Lung (tissue), 12 donors: ENCODE results near the gene CHRM4. TPM values are rescaled to one million over a fixed set of nuclear protein-coding genes. Genes with fewer than 3 reads are reported as not detected.

ENCODE experiments used
- ATAC-seq: fragments of 200-7000 bp; cut with Tn5 transposase; one replicate; pipeline ENCODE4 v1.9.1; 2020; ENCODE audit warnings: moderate number of reproducible peaks; ENCODE audit not compliant: insufficient read depth, low FRiP score
- DNase-seq, 3 donors: peaks; one replicate each; pipeline ENCODE4 v3.0.0-alpha.2; 2013 to 2017
- H3K27ac ChIP-seq, 2 donors: one replicate each; pipeline ENCODE4 v1.5.1; 2013; ENCODE audit warnings: mild to moderate bottlenecking in 2 of 2, moderate library complexity in 2 of 2, control low read depth in 1 of 2, inconsistent platforms in 1 of 2, low read depth in 1 of 2, low read length in 1 of 2
- H3K27me3 ChIP-seq, 3 donors: one replicate each; pipeline ENCODE4 v1.5.1; 2013; ENCODE audit warnings: low read length in 2 of 3; ENCODE audit not compliant: control insufficient read depth in 3 of 3, insufficient read depth in 3 of 3
- H3K36me3 ChIP-seq, 4 donors: one replicate each; pipeline ENCODE4 v1.5.1; 2013; ENCODE audit warnings: low read length in 4 of 4, mild to moderate bottlenecking in 1 of 4, moderate library complexity in 1 of 4; ENCODE audit not compliant: control insufficient read depth in 4 of 4, insufficient read depth in 4 of 4
- H3K4me1 ChIP-seq, 5 donors: one replicate each; pipeline ENCODE4 v1.5.1; 2013; ENCODE audit warnings: low read length in 5 of 5, mild to moderate bottlenecking in 2 of 5, moderate library complexity in 1 of 5; ENCODE audit not compliant: control insufficient read depth in 5 of 5, insufficient read depth in 5 of 5
- H3K4me3 ChIP-seq: one replicate; pipeline ENCODE4 v1.5.1; 2013; ENCODE audit warnings: mild to moderate bottlenecking, control low read depth, moderate library complexity
- H3K9ac ChIP-seq, 2 donors: one replicate each; pipeline ENCODE4 v1.5.1; 2013; ENCODE audit warnings: low read length in 2 of 2, control low read depth in 1 of 2; ENCODE audit not compliant: insufficient read depth in 1 of 2
- H3K9me3 ChIP-seq, 4 donors: one replicate each; pipeline ENCODE4 v1.5.1; 2013; ENCODE audit warnings: low read length in 3 of 4, mild to moderate bottlenecking in 1 of 4, moderate library complexity in 1 of 4; ENCODE audit not compliant: control insufficient read depth in 4 of 4, insufficient read depth in 3 of 4
- CTCF ChIP-seq: IDR thresholded peaks from 2 replicates; pipeline ENCODE4 v1.5.1; 2012; ENCODE audit warnings: mild to moderate bottlenecking; ENCODE audit errors: control extremely low read depth, extremely low read depth
- WGBS, 2 donors: extraction: QIAGEN DNeasy Blood & Tissue Kit; methylation state at CpG; one replicate each; pipeline ENCODE4 v1.1.7; 2013; 5-methylcytosine and 5-hydroxymethylcytosine counted together
- polyA plus RNA-seq, 2 donors: library from polyadenylated mRNA; stranded (reverse); fragments of 200-250 nt; gene quantifications; one replicate each; pipeline ENCODE4 v1.2.1, GENCODE V29; 2013
- total RNA-seq, 2 donors: library from RNA; depleted of rRNA in 1 of 2; stranded (reverse); fragments of >200 nt in 1 of 2; gene quantifications; one replicate each; pipeline ENCODE4 v1.2.1, GENCODE V29; 2014 to 2021
- donor health status: control.
- donor health status: control.
- donor health status: Bipolar disorder and iron deficiency.
- donor health status: healthy.
- donor health status: DM: yes; HTN: yes; CAD: no.

The CHRM4 gene
- total and polyA plus RNA-seq, 4 donors: 0.05 to 0.28 (median 0.10) TPM; not detected in 1

- WGBS, 2 donors: 91 to 95% methylated on average over 9 of the region's 9 CpGs
- ATAC-seq (no peak), DNase-seq (no peak)
- Histone ChIP-seq H3K27me3 (no peaks in the 10 kb centered on the region), H3K9me3 (no peaks in the 10 kb centered on the region), H3K4me1 (peaks cover 0 to 5% (median 0%) of the 10 kb centered on the region in 5 donors), H3K27ac (no peak overlapping the region), H3K36me3 (peaks cover 4 to 24% (median 9%) of the 10 kb centered on the region in 4 donors), H3K9ac (no peak overlapping the region), H3K4me3 (no peak overlapping the region)
- TF ChIP-seq CTCF: no peak
Measured at GRCh38 chr11:46427364-46427763, 35.8 kb upstream of the CHRM4 start.

- H3K9me3 ChIP-seq: no peaks in the 10 kb centered on the region
- ATAC-seq (no peak), DNase-seq (no peak)
- 88 to 90% methylated on average over 4 of the region's 4 CpGs for WGBS, 2 donors
- H3K4me1 ChIP-seq: peaks cover 0 to 5% (median 0%) of the 10 kb centered on the region in 5 donors
- TF ChIP-seq CTCF: no peak
- H3K27ac ChIP-seq: no peak overlapping the region
- no peak overlapping the region for H3K4me3 ChIP-seq
- H3K9ac ChIP-seq: no peak overlapping the region
- H3K36me3 ChIP-seq: peaks cover 4 to 23% (median 12%) of the 10 kb centered on the region in 4 donors
- no peaks in the 10 kb centered on the region for H3K27me3 ChIP-seq
Measured at GRCh38 chr11:46426233-46426991, 34.8 kb upstream of the CHRM4 start.

- Histone ChIP-seq H3K4me1 (peaks cover 0 to 5% (median 0%) of the 10 kb centered on the region in 5 donors), H3K27me3 (no peaks in the 10 kb centered on the region), H3K9ac (peak overlapping the region in 1 of 2 donors; percentile 13), H3K27ac (no peak overlapping the region), H3K9me3 (no peaks in the 10 kb centered on the region), H3K4me3 (no peak overlapping the region), H3K36me3 (peaks cover 0 to 16% (median 9%) of the 10 kb centered on the region in 4 donors)
- ATAC-seq: no peak
- DNase-seq: peak in 1 of 3 donors; percentile 7
- 77 to 88% methylated on average over 7 of the region's 7 CpGs for WGBS, 2 donors
- no peak for TF ChIP-seq CTCF
Measured at GRCh38 chr11:46422588-46422987, 31.0 kb upstream of the CHRM4 start.
